Esophagus squamous epithelium (tissue), 5 donors: ENCODE measurements around the gene NAA10. TPM values are rescaled to one million over a fixed set of nuclear protein-coding genes. Genes with fewer than 3 reads are reported as not detected.
"Not testable (repeated sequence)": the region's sequence is repeated elsewhere in the genome, so short reads cannot be mapped to it uniquely, and the experiment has no call there.

Experiments
- DNase-seq: peaks from one replicate; lab custom pipeline; 2025; lab: John Stamatoyannopoulos, UW
- H3K27ac ChIP-seq, 4 donors: fragments of 200-600 bp; sonication (generic); one replicate each; pipeline ENCODE4 v1.5.1; 2016 to 2019; ENCODE audit warnings: mild to moderate bottlenecking in 1 of 4
- H3K27me3 ChIP-seq, 4 donors: fragments of 200-600 bp; sonication (generic); 1 replicate in 3 of 4; 2 replicates in 1 of 4; pipeline versions ENCODE4 v1.5.1 to v1.6.0; 2017 to 2021; ENCODE audit warnings: antibody characterized with exemption in 1 of 4
- H3K36me3 ChIP-seq, 3 donors: fragments of 200-600 bp; sonication (generic); one replicate each; pipeline ENCODE4 v1.5.1; 2016 to 2019
- H3K4me1 ChIP-seq, 3 donors: fragments of 200-600 bp; sonication (generic); one replicate each; pipeline ENCODE4 v1.5.1; 2017 to 2019
- H3K4me3 ChIP-seq, 4 donors: fragments of 200-600 bp; sonication (generic); 1 replicate in 3 of 4; 2 replicates in 1 of 4; pipeline ENCODE4 v1.5.1; 2016 to 2019; ENCODE audit warnings: mild to moderate bottlenecking in 2 of 4, moderate library complexity in 1 of 4
- H3K9me3 ChIP-seq, 3 donors: fragments of 200-600 bp; sonication (generic); one replicate each; pipeline ENCODE4 v1.5.1; 2016 to 2019
- CTCF ChIP-seq, 6 experiments: fragments of 450-650 bp in 4 of 6; fragments of 200-600 bp in 2 of 6; sonication (generic) in 2 of 6; IDR thresholded peaks; one replicate each; pipeline ENCODE4 v1.5.1; 2016 to 2019; ENCODE audit warnings: antibody characterized with exemption in 6 of 6, mild to moderate bottlenecking in 4 of 6, moderate library complexity in 4 of 6
- POLR2A ChIP-seq, 4 donors: fragments of 450-650 bp; IDR thresholded peaks; one replicate each; pipeline ENCODE4 v1.6.1; 2017; ENCODE audit warnings: antibody characterized with exemption in 4 of 4, mild to moderate bottlenecking in 4 of 4, moderate library complexity in 3 of 4
- WGBS, 2 donors: methylation state at CpG; one replicate each; pipeline ENCODE4 v1.1.5; 2018; 5-methylcytosine and 5-hydroxymethylcytosine counted together
- intact Hi-C: fragments of 100-400 bp; cut with DNase I; formaldehyde crosslinking; loops from one replicate; pipeline ENCODE4 v1.15.0; 2022
- total RNA-seq, 4 donors: library from RNA; depleted of rRNA; stranded (reverse); fragments of >200 nt; gene quantifications; one replicate each; pipeline ENCODE4 v1.1.0, GENCODE V29; 2016
- donor health status: DM: yes; HTN: yes; CAD: no.

The NAA10 gene
- total RNA-seq, result 10 to 100 TPM; 42.5 to 92.5 (median 87.6) TPM

GRCh38 chrX:153934762-153935325, at the start of gene NAA10:
Gene NAA10 (minus strand): TSS chrX:153935037. CDS start chrX:153934904, 133 bp downstream.
- H3K27me3 ChIP-seq, result no peaks in the 10 kb centered on the region
- peak within 1 kb of the TSS; percentile 67 to 85 (median 74) for H3K27ac ChIP-seq
- DNase-seq, result no peak
- intact Hi-C loops, result no loop called here
- H3K4me1 ChIP-seq, result peaks cover 0 to 29% (median 8%) of the 10 kb centered on the region in 3 donors
- no peaks in the 10 kb centered on the region for H3K9me3 ChIP-seq
- TF ChIP-seq CTCF (IDR thresholded peaks at IDR 0.05), result no peak
- TF ChIP-seq POLR2A (IDR thresholded peaks at IDR 0.05), result peak in 1 of 4 donors; percentile 48
- peaks cover 0 to 33% (median 0%) of the 10 kb centered on the region in 3 donors for H3K36me3 ChIP-seq
- peak within 1 kb of the TSS; percentile 62 to 78 (median 70) for H3K4me3 ChIP-seq
- no CpG with 5 or more reads among the region's 87 CpGs for WGBS, 2 donors

- Histone ChIP-seq H3K27ac (peak overlapping the region in 1 of 4 donors; percentile 14), H3K9me3 (no peaks in the 10 kb centered on the region), H3K36me3 (no peaks in the 10 kb centered on the region), H3K4me1 (peaks cover 0 to 41% (median 16%) of the 10 kb centered on the region in 3 donors), H3K27me3 (no peaks in the 10 kb centered on the region), H3K4me3 (no peak overlapping the region)
- no peak for DNase-seq
- no peak for TF ChIP-seq CTCF (IDR thresholded peaks at IDR 0.05)
- no peak for TF ChIP-seq POLR2A (IDR thresholded peaks at IDR 0.05)
- intact Hi-C loops, result no loop called here
- WGBS, 2 donors, result 70 to 73% methylated on average over 3 to 10 of the region's 12 CpGs
Measured at GRCh38 chrX:153983321-153983801, 48.5 kb upstream of the NAA10 start.

- no peak for DNase-seq
- no peaks in the 10 kb centered on the region for H3K36me3 ChIP-seq
- peaks cover 0 to 40% (median 16%) of the 10 kb centered on the region in 3 donors for H3K4me1 ChIP-seq
- no peak overlapping the region for H3K4me3 ChIP-seq
- H3K27ac ChIP-seq, result peak overlapping the region in 2 of 4 donors; percentile 68 to 73
- TF ChIP-seq CTCF (IDR thresholded peaks at IDR 0.05) (no peak), POLR2A (IDR thresholded peaks at IDR 0.05) (peak in 1 of 4 donors; percentile 41)
- no peaks in the 10 kb centered on the region for H3K9me3 ChIP-seq
- intact Hi-C loops, result no loop called here
- no peaks in the 10 kb centered on the region for H3K27me3 ChIP-seq
- WGBS, 2 donors, result 84 to 91% methylated on average over 4 to 9 of the region's 52 CpGs
Measured at GRCh38 chrX:153981771-153982533, 47.1 kb upstream of the NAA10 start.

- H3K9me3 ChIP-seq, result no peaks in the 10 kb centered on the region
- peak overlapping the region in 3 of 4 donors; percentile 43 to 73 (median 68) for H3K27ac ChIP-seq
- no peaks in the 10 kb centered on the region for H3K36me3 ChIP-seq
- H3K4me1 ChIP-seq, result peaks cover 0 to 33% (median 16%) of the 10 kb centered on the region in 3 donors
- WGBS, 2 donors, result 83 to 87% methylated on average over 3 to 7 of the region's 7 CpGs
- no peak overlapping the region for H3K4me3 ChIP-seq
- intact Hi-C loops, result no loop called here
- no peaks in the 10 kb centered on the region for H3K27me3 ChIP-seq
- TF ChIP-seq POLR2A (IDR thresholded peaks at IDR 0.05) (no peak), CTCF (IDR thresholded peaks at IDR 0.05) (no peak)
- DNase-seq, result no peak
Measured at GRCh38 chrX:153981231-153981630, 46.4 kb upstream of the NAA10 start.

DNA sequence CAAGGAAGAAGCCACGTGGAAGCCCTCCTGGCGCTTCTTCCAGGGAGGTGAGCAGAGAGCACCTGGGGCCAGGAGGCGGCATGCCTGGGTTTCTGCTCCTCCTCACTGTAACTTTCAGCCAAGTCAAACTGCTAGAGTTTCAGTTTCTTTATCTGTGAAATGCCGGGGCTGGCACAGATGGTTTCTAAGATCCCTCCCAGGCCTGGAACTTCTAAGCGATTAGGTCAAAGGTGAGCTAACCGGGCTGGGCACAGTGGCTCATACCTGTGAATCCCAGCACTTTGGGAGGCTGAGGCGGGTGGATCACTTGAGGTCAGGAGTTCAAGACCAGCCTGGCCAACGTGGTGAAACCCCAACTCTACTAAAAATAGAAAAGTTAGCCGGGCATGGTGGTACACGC, 45.6 kb upstream of the NAA10 start:
- WGBS, 2 donors, result 23% methylated on average over 5 of the region's 10 CpGs; no CpG with 5 or more reads in 1 of the 2 donors
- Histone ChIP-seq H3K4me1 (peaks cover 0 to 24% (median 11%) of the 10 kb centered on the region in 3 donors), H3K27ac (peak overlapping the region in 3 of 4 donors; percentile 21 to 73 (median 68))
- H3K27me3 ChIP-seq, intact Hi-C loops, H3K9me3 ChIP-seq, H3K4me3 ChIP-seq, DNase-seq, H3K36me3 ChIP-seq: not testable (repeated sequence)
